ENCODE data around the gene GPR107. TPM values are rescaled to one million over a fixed set of nuclear protein-coding genes. Genes with fewer than 3 reads are reported as not detected.
A peak's percentile ranks its signal among the peaks of the same experiment; 100 is the strongest.

GPR107 gene
- total RNA-seq, 1 donor from 2014 or later = 29.4 TPM

DNA sequence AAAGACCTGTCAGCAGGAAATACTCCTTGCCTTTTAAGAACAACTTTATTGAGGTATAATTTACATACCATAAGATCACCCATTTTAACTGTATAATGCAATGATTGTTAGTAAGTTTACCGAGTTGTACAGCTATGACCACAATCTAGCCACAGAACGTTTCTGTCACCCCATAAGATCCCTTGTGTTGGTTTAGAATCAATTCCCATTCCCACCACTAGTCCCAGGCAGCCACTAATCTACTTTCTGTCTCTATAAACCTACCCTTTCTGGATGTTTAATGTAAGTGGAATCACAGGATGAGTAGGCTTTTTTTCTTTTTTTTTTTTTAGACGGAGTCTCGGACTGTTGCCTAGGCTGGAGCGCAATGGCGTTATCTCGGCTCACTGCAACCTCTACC, 4.4 kb downstream of the GPR107 start:
- no peaks in the 10 kb centered on the region for H3K27me3 ChIP-seq (ENCODE audit: control insufficient read depth, insufficient read depth, low read length)
- H3K36me3 ChIP-seq (ENCODE audit: control insufficient read depth, insufficient read depth, low read length) = peaks cover 2% of the 10 kb centered on the region
- TF ChIP-seq CTCF (IDR thresholded peaks at IDR 0.05; ENCODE audit: insufficient read depth, low read length, poor library complexity, severe bottlenecking) = peak; percentile 6
- no peak for DNase-seq (ENCODE audit: low read depth)
- H3K4me3 ChIP-seq (ENCODE audit: low read depth, low read length) = no peak overlapping the region

DNA sequence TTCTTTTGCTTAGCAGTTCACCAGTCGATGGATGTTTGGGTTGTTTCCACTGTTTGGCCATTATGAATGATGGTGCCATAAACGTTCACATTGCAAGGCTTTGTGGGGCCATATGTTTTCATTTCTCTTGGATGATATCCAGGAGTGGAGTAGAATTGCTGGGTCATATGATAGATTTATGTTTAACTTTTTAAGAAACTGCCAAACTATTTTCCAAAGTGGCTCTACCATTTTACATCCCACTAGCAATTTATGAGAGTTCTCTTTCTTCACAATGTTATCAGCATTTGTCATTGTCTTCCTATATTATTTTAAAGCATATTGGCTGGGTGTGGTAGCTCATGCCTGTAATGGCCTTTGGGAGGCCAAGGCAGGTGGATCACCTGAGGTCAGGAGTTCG, 5.2 kb downstream of the GPR107 start:
- no peak for DNase-seq (ENCODE audit: low read depth)
- Histone ChIP-seq H3K36me3 (ENCODE audit: control insufficient read depth, insufficient read depth, low read length) (peaks cover 2% of the 10 kb centered on the region), H3K4me3 (ENCODE audit: low read depth, low read length) (no peak overlapping the region), H3K27me3 (ENCODE audit: control insufficient read depth, insufficient read depth, low read length) (no peaks in the 10 kb centered on the region)
- TF ChIP-seq CTCF (IDR thresholded peaks at IDR 0.05; ENCODE audit: insufficient read depth, low read length, poor library complexity, severe bottlenecking) = no peak

GRCh38 chr9:130060296-130060695, 6.6 kb downstream of the GPR107 start:
- Histone ChIP-seq H3K36me3 (ENCODE audit: control insufficient read depth, insufficient read depth, low read length) (peaks cover 2% of the 10 kb centered on the region), H3K4me3 (ENCODE audit: low read depth, low read length) (no peak overlapping the region), H3K27me3 (ENCODE audit: control insufficient read depth, insufficient read depth, low read length) (no peaks in the 10 kb centered on the region)
- TF ChIP-seq CTCF (IDR thresholded peaks at IDR 0.05; ENCODE audit: insufficient read depth, low read length, poor library complexity, severe bottlenecking) = no peak
- DNase-seq (ENCODE audit: low read depth) = no peak

GRCh38 chr9:130062750-130063149, 9.0 kb downstream of the GPR107 start:
- DNase-seq (ENCODE audit: low read depth) = no peak
- Histone ChIP-seq H3K27me3 (ENCODE audit: control insufficient read depth, insufficient read depth, low read length) (no peaks in the 10 kb centered on the region), H3K4me3 (ENCODE audit: low read depth, low read length) (no peak overlapping the region), H3K36me3 (ENCODE audit: control insufficient read depth, insufficient read depth, low read length) (peaks cover 2% of the 10 kb centered on the region)
- TF ChIP-seq CTCF (IDR thresholded peaks at IDR 0.05; ENCODE audit: insufficient read depth, low read length, poor library complexity, severe bottlenecking) = no peak

- no peaks in the 10 kb centered on the region for H3K27me3 ChIP-seq (ENCODE audit: control insufficient read depth, insufficient read depth, low read length)
- no peaks in the 10 kb centered on the region for H3K36me3 ChIP-seq (ENCODE audit: control insufficient read depth, insufficient read depth, low read length)
- DNase-seq (ENCODE audit: low read depth) = no peak
- no peak overlapping the region for H3K4me3 ChIP-seq (ENCODE audit: low read depth, low read length)
- TF ChIP-seq CTCF (IDR thresholded peaks at IDR 0.05; ENCODE audit: insufficient read depth, low read length, poor library complexity, severe bottlenecking) = no peak
Measured at GRCh38 chr9:130064621-130065020, 10.9 kb downstream of the GPR107 start.

DNA sequence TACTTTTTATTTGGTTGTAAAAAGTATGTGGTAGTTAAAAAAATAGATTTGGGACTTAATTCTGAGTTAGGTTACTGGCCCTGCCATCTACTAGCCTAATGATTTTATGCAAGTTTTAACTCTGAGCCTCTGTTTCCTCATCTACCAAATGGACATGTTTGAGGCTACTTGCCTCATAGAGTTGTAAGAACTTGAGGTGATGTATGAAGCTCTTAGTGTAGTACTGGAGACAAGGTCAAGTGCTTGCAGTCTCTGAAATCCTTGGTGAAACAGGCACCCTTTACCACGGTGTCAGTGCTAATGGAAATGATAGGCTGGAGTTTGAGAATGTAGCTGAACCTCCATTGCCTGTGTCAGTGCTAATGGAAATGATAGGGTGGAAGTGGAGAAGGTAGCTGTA, 15.3 kb downstream of the GPR107 start:
- no peak for TF ChIP-seq CTCF (IDR thresholded peaks at IDR 0.05; ENCODE audit: insufficient read depth, low read length, poor library complexity, severe bottlenecking)
- Histone ChIP-seq H3K27me3 (ENCODE audit: control insufficient read depth, insufficient read depth, low read length) (no peaks in the 10 kb centered on the region), H3K36me3 (ENCODE audit: control insufficient read depth, insufficient read depth, low read length) (no peaks in the 10 kb centered on the region), H3K4me3 (ENCODE audit: low read depth, low read length) (no peak overlapping the region)
- DNase-seq (ENCODE audit: low read depth) = no peak

Data from kidney epithelial cell (primary cell).